ENCODE results near the gene STPG2.

STPG2 gene

DNA sequence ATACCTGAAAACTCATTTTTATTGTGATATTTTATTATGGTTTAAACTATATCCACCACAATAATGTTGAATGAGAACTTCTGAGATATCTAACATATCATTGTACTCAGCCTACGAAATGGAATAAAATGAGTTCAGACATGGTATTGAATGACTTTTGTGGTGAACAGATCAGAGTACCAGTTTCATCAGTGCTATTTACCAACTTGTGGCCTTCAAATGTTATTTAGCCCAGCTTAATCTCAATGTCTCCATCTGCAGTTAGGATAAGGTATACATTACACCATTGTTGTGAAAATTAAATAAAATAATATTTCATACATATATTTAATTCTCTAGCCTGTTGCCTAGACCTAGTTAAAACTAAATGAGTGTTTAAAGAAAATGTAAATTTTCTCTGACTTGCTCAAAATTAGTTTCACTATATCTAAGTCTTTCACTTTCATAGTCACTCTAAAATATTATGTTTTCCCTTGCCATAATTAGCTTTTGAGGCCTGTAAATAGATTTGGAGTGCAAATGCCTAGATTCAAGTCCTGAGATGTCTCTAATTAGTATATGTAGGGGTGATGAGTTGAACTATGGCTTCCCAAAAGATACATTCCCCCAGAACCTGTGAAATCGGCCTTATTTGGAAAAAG is 594.2 kb downstream of the STPG2 start:
- H3K4me3 ChIP-seq (ENCODE audit: low read depth, low read length): no peak overlapping the region
- peak; percentile 16; the same call in 1 of the 2 replicates for TF ChIP-seq CTCF (IDR thresholded peaks at IDR 0.05; ENCODE audit: control insufficient read depth, extremely low read depth, insufficient read depth)
- DNase-seq (ENCODE audit: low read depth): no peak

GRCh38 chr4:97548186-97548585 is 595.1 kb downstream of the STPG2 start:
- H3K4me3 ChIP-seq (ENCODE audit: low read depth, low read length): no peak overlapping the region
- no peak for DNase-seq (ENCODE audit: low read depth)
- TF ChIP-seq CTCF (IDR thresholded peaks at IDR 0.05; ENCODE audit: control insufficient read depth, extremely low read depth, insufficient read depth): no peak

- no peak overlapping the region for H3K4me3 ChIP-seq (ENCODE audit: low read depth, low read length)
- TF ChIP-seq CTCF (IDR thresholded peaks at IDR 0.05; ENCODE audit: control insufficient read depth, extremely low read depth, insufficient read depth): no peak
- no peak for DNase-seq (ENCODE audit: low read depth)
These were observed 611.9 kb downstream of the STPG2 start for GRCh38 chr4:97531351-97531750.

DNA sequence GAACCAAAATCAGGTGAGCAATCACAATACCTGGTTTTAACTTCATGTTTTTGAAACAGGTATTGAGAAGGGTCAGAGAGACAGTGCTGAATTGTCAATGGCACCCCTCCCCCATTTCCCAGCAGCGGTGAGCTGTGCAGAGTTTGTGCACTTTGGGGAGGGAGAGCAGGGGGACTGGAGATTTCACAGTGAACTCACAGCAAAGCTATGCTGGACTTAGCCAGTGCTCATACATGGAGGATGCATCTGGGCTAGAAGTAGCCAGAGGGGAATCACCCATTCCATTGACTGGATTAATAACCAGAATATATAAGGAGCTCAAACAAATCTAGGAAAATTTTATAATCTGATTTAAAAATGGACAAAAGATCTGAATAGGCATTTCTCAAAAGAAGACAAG is 612.6 kb downstream of the STPG2 start:
- DNase-seq (ENCODE audit: low read depth): no peak
- TF ChIP-seq CTCF (IDR thresholded peaks at IDR 0.05; ENCODE audit: control insufficient read depth, extremely low read depth, insufficient read depth): no peak
- no peak overlapping the region for H3K4me3 ChIP-seq (ENCODE audit: low read depth, low read length)

GRCh38 chr4:97525236-97525635 is 618.0 kb downstream of the STPG2 start:
- no peak for TF ChIP-seq CTCF (IDR thresholded peaks at IDR 0.05; ENCODE audit: control insufficient read depth, extremely low read depth, insufficient read depth)
- no peak overlapping the region for H3K4me3 ChIP-seq (ENCODE audit: low read depth, low read length)
- DNase-seq (ENCODE audit: low read depth): no peak

- no peak for TF ChIP-seq CTCF (IDR thresholded peaks at IDR 0.05; ENCODE audit: control insufficient read depth, extremely low read depth, insufficient read depth)
- H3K4me3 ChIP-seq (ENCODE audit: low read depth, low read length): no peak overlapping the region
- no peak for DNase-seq (ENCODE audit: low read depth)
These were observed 625.3 kb downstream of the STPG2 start for GRCh38 chr4:97517939-97518338.

- no peak for TF ChIP-seq CTCF (IDR thresholded peaks at IDR 0.05; ENCODE audit: control insufficient read depth, extremely low read depth, insufficient read depth)
- no peak overlapping the region for H3K4me3 ChIP-seq (ENCODE audit: low read depth, low read length)
- DNase-seq (ENCODE audit: low read depth): no peak
These were observed 629.4 kb downstream of the STPG2 start for GRCh38 chr4:97513917-97514316.

All from LNCaP clone FGC (cell line).